ENCODE results near the gene TRDMT1. TPM values are rescaled to one million over a fixed set of nuclear protein-coding genes. Genes with fewer than 3 reads are reported as not detected.

Gene TRDMT1
- polyA plus RNA-seq, 1 experiment: 2.4 TPM

- no peak for DNase-seq (ENCODE audit: low read depth)
- H3K4me3 ChIP-seq (ENCODE audit: low read depth, low read length): no peak overlapping the region
- H3K36me3 ChIP-seq (ENCODE audit: control insufficient read depth, insufficient read depth, low read length): no peaks in the 10 kb centered on the region
- ChIA-PET POLR2A (interaction anchor here (0.8 kb wide), 1 partner anchor 92 kb away, joined by 4 read pairs; no protein-coding TSS in a partner anchor), CTCF (interaction anchor here (0.8 to 1.1 kb wide), 2 partner anchors 9 to 368 kb away, joined by 3 to 8 read pairs; no protein-coding TSS in a partner anchor)
- TF ChIP-seq CTCF (IDR thresholded peaks at IDR 0.05; ENCODE audit: insufficient read depth, low read depth, low read length): no peak
- H3K27me3 ChIP-seq (ENCODE audit: control insufficient read depth, insufficient read depth, low read length): no peaks in the 10 kb centered on the region
Observed at GRCh38 chr10:17196573-17196972, 4.9 kb downstream of the TRDMT1 start.

DNA sequence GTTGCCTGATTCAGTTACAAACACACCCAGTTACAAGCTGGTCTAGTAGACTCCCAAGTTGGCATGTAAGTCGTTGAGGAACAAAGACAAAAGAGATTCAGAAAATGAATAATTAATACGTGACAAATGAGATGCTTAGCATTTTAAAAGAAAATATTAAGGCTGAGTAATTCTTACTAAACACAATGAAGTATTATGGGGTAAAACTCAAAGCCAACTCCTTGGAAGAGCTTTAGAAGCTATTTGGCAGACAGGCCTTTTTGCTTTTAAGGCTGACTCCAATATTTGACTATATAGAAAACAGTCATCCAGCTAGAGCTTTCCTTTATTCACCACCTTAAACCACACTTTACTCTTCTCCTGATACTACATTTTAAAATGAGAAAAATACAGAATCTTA is 5.4 kb downstream of the TRDMT1 start:
- no peaks in the 10 kb centered on the region for H3K36me3 ChIP-seq (ENCODE audit: control insufficient read depth, insufficient read depth, low read length)
- TF ChIP-seq CTCF (IDR thresholded peaks at IDR 0.05; ENCODE audit: insufficient read depth, low read depth, low read length): no peak
- DNase-seq (ENCODE audit: low read depth): no peak
- no peak overlapping the region for H3K4me3 ChIP-seq (ENCODE audit: low read depth, low read length)
- H3K27me3 ChIP-seq (ENCODE audit: control insufficient read depth, insufficient read depth, low read length): no peaks in the 10 kb centered on the region
- CTCF ChIA-PET: interaction anchor here (0.8 kb wide), 1 partner anchor 367 kb away, joined by 3 read pairs; no protein-coding TSS in a partner anchor
- POLR2A ChIA-PET: interaction anchor here (0.8 kb wide), 1 partner anchor 92 kb away, joined by 4 read pairs; no protein-coding TSS in a partner anchor

- no peak overlapping the region for H3K4me3 ChIP-seq (ENCODE audit: low read depth, low read length)
- no peak for DNase-seq (ENCODE audit: low read depth)
- H3K36me3 ChIP-seq (ENCODE audit: control insufficient read depth, insufficient read depth, low read length): no peaks in the 10 kb centered on the region
- ChIA-PET POLR2A (no interaction called here), CTCF (no interaction called here)
- no peaks in the 10 kb centered on the region for H3K27me3 ChIP-seq (ENCODE audit: control insufficient read depth, insufficient read depth, low read length)
- no peak for TF ChIP-seq CTCF (IDR thresholded peaks at IDR 0.05; ENCODE audit: insufficient read depth, low read depth, low read length)
Observed at GRCh38 chr10:17195083-17195482, 6.4 kb downstream of the TRDMT1 start.

DNA sequence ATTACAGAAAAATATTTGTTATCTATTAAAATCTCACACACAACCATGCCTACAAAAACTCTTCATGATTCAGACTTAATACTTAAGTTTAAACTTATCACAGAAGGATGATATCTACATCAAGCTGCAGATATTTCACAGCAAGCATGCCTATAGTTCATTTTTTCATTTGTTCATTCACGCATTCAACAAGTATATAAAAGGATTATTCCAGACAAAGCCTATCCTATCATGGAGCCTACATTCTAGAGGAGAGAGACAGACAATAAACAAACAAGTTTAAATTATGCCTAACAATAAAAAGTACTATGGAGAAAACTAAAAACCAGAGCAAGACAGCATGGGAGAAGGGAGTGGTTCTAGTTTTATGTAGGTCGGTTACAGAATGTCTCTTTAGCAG is 10.9 kb downstream of the TRDMT1 start:
- ChIA-PET CTCF (interaction anchor here (0.6 to 1.1 kb wide), 2 partner anchors 9 to 303 kb away, joined by 3 to 4 read pairs; no protein-coding TSS in a partner anchor), POLR2A (no interaction called here)
- no peak for TF ChIP-seq CTCF (IDR thresholded peaks at IDR 0.05; ENCODE audit: insufficient read depth, low read depth, low read length)
- Histone ChIP-seq H3K36me3 (ENCODE audit: control insufficient read depth, insufficient read depth, low read length) (no peaks in the 10 kb centered on the region), H3K27me3 (ENCODE audit: control insufficient read depth, insufficient read depth, low read length) (no peaks in the 10 kb centered on the region), H3K4me3 (ENCODE audit: low read depth, low read length) (no peak overlapping the region)
- no peak for DNase-seq (ENCODE audit: low read depth)

DNA sequence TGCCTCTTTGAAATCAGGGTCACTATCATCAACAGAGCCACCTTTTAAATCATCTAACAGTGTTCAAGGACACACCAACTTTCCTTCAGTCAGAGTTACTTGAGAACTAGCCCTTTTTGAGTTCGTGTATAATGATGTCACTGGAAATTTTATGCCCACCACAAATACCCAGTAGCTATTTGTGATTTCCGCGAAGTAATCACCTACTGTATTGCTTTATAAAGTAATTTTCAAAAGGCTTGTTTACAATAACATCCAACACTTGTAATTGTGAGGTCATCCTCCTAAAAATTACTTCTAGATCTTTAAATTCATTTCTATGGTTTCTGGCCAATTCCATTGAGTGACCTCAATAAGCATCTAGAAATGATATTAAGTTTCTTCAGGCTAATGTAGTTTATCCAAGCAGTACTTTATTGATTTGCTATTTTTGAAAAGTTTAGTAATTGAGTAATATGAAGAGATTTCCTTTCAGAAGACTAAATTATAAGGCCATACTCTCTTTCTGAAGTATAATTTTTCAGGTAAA is 12.8 kb downstream of the TRDMT1 start:
- DNase-seq (ENCODE audit: low read depth): no peak
- no peak overlapping the region for H3K4me3 ChIP-seq (ENCODE audit: low read depth, low read length)
- H3K27me3 ChIP-seq (ENCODE audit: control insufficient read depth, insufficient read depth, low read length): no peaks in the 10 kb centered on the region
- no peak for TF ChIP-seq CTCF (IDR thresholded peaks at IDR 0.05; ENCODE audit: insufficient read depth, low read depth, low read length)
- no peaks in the 10 kb centered on the region for H3K36me3 ChIP-seq (ENCODE audit: control insufficient read depth, insufficient read depth, low read length)
- POLR2A ChIA-PET: no interaction called here
- CTCF ChIA-PET: interaction anchor here (1.0 kb wide), 1 partner anchor 38 kb away, joined by 3 read pairs; no protein-coding TSS in a partner anchor
